CD14-positive monocyte (primary cell): ENCODE results near the gene ARHGAP12. TPM values are rescaled to one million over a fixed set of nuclear protein-coding genes. Genes with fewer than 3 reads are reported as not detected.

Experiments
- DNase-seq, 3 donors: peaks; one replicate each; pipeline ENCODE4 v3.0.0-alpha.2; 2011 to 2022
- H2AFZ ChIP-seq: 2 replicates; pipeline ENCODE4 v1.6.0; 2012; ENCODE audit warnings: mild to moderate bottlenecking, low read depth, low read length, inconsistent platforms; ENCODE audit not compliant: insufficient read depth, poor library complexity, severe bottlenecking
- H3K27ac ChIP-seq, 2 donors: 1 replicate in 1 of 2; 2 replicates in 1 of 2; pipeline ENCODE4 v1.5.1; 2012 to 2013; ENCODE audit warnings: low read length in 2 of 2, control low read depth in 1 of 2, inconsistent platforms in 1 of 2, low read depth in 1 of 2, mild to moderate bottlenecking in 1 of 2
- H3K27me3 ChIP-seq, 2 donors: one replicate each; pipeline versions ENCODE4 v1.6.0 to v1.6.1; 2011 to 2013; ENCODE audit warnings: low read length in 2 of 2; ENCODE audit not compliant: control insufficient read depth in 2 of 2, insufficient read depth in 2 of 2
- H3K36me3 ChIP-seq, 2 donors: replicated peaks in 1 of 2; 1 replicate in 1 of 2; 2 replicates in 1 of 2; pipeline versions ENCODE4 v1.5.1 to v1.6.1; 2012 to 2013; ENCODE audit warnings: low read length in 2 of 2, control low read depth in 1 of 2, inconsistent platforms in 1 of 2, mild to moderate bottlenecking in 1 of 2; ENCODE audit not compliant: insufficient read depth in 2 of 2, control insufficient read depth in 1 of 2
- H3K4me1 ChIP-seq, 2 donors: 1 replicate in 1 of 2; 2 replicates in 1 of 2; pipeline versions ENCODE4 v1.5.1 to v1.6.1; 2012 to 2013; ENCODE audit warnings: low read length in 2 of 2, control low read depth in 1 of 2, inconsistent platforms in 1 of 2, mild to moderate bottlenecking in 1 of 2, moderate library complexity in 1 of 2; ENCODE audit not compliant: insufficient read depth in 2 of 2, control insufficient read depth in 1 of 2
- H3K4me2 ChIP-seq: replicated peaks from 2 replicates; pipeline ENCODE3; 2012; ENCODE audit warnings: low read length, moderate library complexity, mild to moderate bottlenecking; ENCODE audit not compliant: poor library complexity, severe bottlenecking; ENCODE audit errors: extremely low read depth
- H3K4me3 ChIP-seq, 3 experiments: fragments of 200-600 bp in 1 of 3; sonication (generic) in 1 of 3; replicated peaks in 1 of 3; 1 replicate in 2 of 3; 2 replicates in 1 of 3; pipeline ENCODE4 v1.5.1; 2011 to 2013; ENCODE audit warnings: low read length in 3 of 3, mild to moderate bottlenecking in 3 of 3, control low read depth in 2 of 3, low read depth in 2 of 3, inconsistent platforms in 1 of 3, moderate library complexity in 1 of 3
- H3K79me2 ChIP-seq: 2 replicates; pipeline ENCODE4 v1.6.0; 2012; ENCODE audit warnings: mild to moderate bottlenecking, control low read depth, inconsistent platforms, low read length, moderate library complexity; ENCODE audit not compliant: insufficient read depth
- H3K9ac ChIP-seq: 2 replicates; pipeline ENCODE4 v1.6.0; 2017; ENCODE audit warnings: low read length, mild to moderate bottlenecking; ENCODE audit not compliant: insufficient read depth, poor library complexity, severe bottlenecking
- H3K9me3 ChIP-seq, 2 donors: replicated peaks in 1 of 2; 1 replicate in 1 of 2; 2 replicates in 1 of 2; pipeline versions ENCODE4 v1.5.1 to v1.6.1; 2012 to 2013; ENCODE audit warnings: low read length in 2 of 2, control low read depth in 1 of 2; ENCODE audit not compliant: control insufficient read depth in 1 of 2, insufficient read depth in 1 of 2
- H4K20me1 ChIP-seq: 2 replicates; pipeline ENCODE4 v1.6.0; 2012; ENCODE audit warnings: mild to moderate bottlenecking, low read length, control low read depth, moderate library complexity; ENCODE audit not compliant: insufficient read depth
- H3K27ac Mint-ChIP-seq, 7 donors: one replicate each; pipeline ENCODE4 v1.8.0; 2020; ENCODE audit warnings: mild to moderate bottlenecking in 7 of 7, mixed read lengths in 7 of 7, moderate library complexity in 6 of 7, inconsistent platforms in 2 of 7
- H3K27me3 Mint-ChIP-seq, 3 donors: one replicate each; pipeline ENCODE4 v1.8.0; 2021 to 2022; ENCODE audit warnings: low read depth in 3 of 3, mild to moderate bottlenecking in 3 of 3, mixed read lengths in 3 of 3, moderate library complexity in 3 of 3, inconsistent platforms in 1 of 3
- H3K36me3 Mint-ChIP-seq, 2 donors: one replicate each; pipeline ENCODE4 v1.8.0; 2020; ENCODE audit warnings: mixed read lengths in 2 of 2, inconsistent platforms in 1 of 2, mild to moderate bottlenecking in 1 of 2
- H3K4me1 Mint-ChIP-seq: one replicate; pipeline ENCODE4 v1.8.0; 2020; ENCODE audit warnings: mild to moderate bottlenecking, mixed read lengths
- H3K4me3 Mint-ChIP-seq, 2 donors: one replicate each; pipeline ENCODE4 v1.8.0; 2020; ENCODE audit warnings: mild to moderate bottlenecking in 2 of 2, mixed read lengths in 2 of 2, moderate library complexity in 1 of 2
- H3K9me3 Mint-ChIP-seq, 7 donors: one replicate each; pipeline ENCODE4 v1.8.0; 2020 to 2022; ENCODE audit warnings: mixed read lengths in 7 of 7, mild to moderate bottlenecking in 6 of 7, moderate library complexity in 6 of 7, inconsistent platforms in 2 of 7
- CTCF ChIP-seq: fragments of 200-600 bp; IDR thresholded peaks from one replicate; pipeline ENCODE4 v1.8.0; 2022; ENCODE audit warnings: antibody characterized with exemption, mild to moderate bottlenecking
- WGBS: methylation state at CpG from one replicate; pipeline ENCODE4 v1.1.5; 2013; ENCODE audit warnings: missing lambda C conversion rate; ENCODE audit not compliant: insufficient coverage; 5-methylcytosine and 5-hydroxymethylcytosine counted together
- intact Hi-C, 2 donors: fragments of 100-400 bp; cut with micrococcal nuclease; formaldehyde crosslinking; loops; one replicate each; pipeline versions ENCODE4 v1.15.0 to v1.15.1; 2023
- polyA plus RNA-seq, 3 donors: library from polyadenylated mRNA; depleted of rRNA in 1 of 3; unstranded in 2 of 3; stranded (reverse) in 1 of 3; fragments of 300-500 nt in 2 of 3; fragments of >200 nt in 1 of 3; fragmentation: Illumina TruSeq in 2 of 3; gene quantifications; 1 replicate in 2 of 3; 2 replicates in 1 of 3; pipeline ENCODE4 v1.2.3, GENCODE V29; 2012 to 2021

ARHGAP12 gene
- polyA plus RNA-seq, 3 donors = 3.2 to 15.5 (median 4.7) TPM

- no peak for DNase-seq
- Histone ChIP-seq H3K27me3 (no peaks in the 10 kb centered on the region), H4K20me1 (no peaks in the 10 kb centered on the region), H3K4me3 (no peak overlapping the region), H3K4me2 (no peak overlapping the region), H3K27ac (no peak overlapping the region), H3K9me3 (no peaks in the 10 kb centered on the region), H3K4me1 (peaks cover under 1 to 1% of the 10 kb centered on the region in 2 donors), H3K9ac (no peak overlapping the region), H3K79me2 (no peaks in the 10 kb centered on the region), H2AFZ (no peak overlapping the region), H3K36me3 (no peaks in the 10 kb centered on the region)
- Mint-ChIP-seq H3K4me1 (peaks cover 5% of the 10 kb centered on the region), H3K27me3 (peaks cover 0 to 2% (median 2%) of the 10 kb centered on the region in 3 donors), H3K36me3 (no peaks in the 10 kb centered on the region), H3K4me3 (no peak overlapping the region), H3K27ac (no peak overlapping the region), H3K9me3 (no peaks in the 10 kb centered on the region)
- 100% methylated on average over 2 of the region's 4 CpGs for WGBS
- TF ChIP-seq CTCF = no peak
- intact Hi-C loops = no loop called here
These were observed 7.0 kb upstream of the ARHGAP12 start for GRCh38 chr10:31935678-31936077.

DNA sequence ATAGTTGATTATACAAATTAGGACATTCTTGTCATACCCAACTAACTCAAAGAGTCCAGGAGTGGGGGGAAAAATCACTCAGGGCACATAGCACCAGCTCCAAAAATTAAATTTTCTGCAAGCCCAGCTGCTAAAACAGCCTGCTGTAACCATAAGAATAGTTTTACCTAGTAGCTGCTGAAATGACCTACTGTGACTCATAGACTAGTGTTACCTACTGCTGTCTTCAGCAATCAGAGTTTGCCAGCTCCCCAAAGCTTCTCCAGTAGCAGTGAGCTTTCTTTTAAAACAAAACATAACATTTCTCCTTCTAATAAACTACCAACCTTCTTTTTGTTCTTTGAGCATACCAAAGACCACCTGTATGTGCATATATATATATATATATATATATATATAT, 4.2 kb upstream of the ARHGAP12 start:
- H3K4me1 Mint-ChIP-seq = peaks cover 17% of the 10 kb centered on the region
- H3K4me3 Mint-ChIP-seq = no peak overlapping the region
- TF ChIP-seq CTCF = no peak
- no peak overlapping the region for H3K27ac Mint-ChIP-seq
- Histone ChIP-seq H3K27me3 (no peaks in the 10 kb centered on the region), H3K9me3 (no peaks in the 10 kb centered on the region), H3K9ac (no peak overlapping the region), H4K20me1 (peaks cover 2% of the 10 kb centered on the region), H3K79me2 (peaks cover 8% of the 10 kb centered on the region), H3K4me1 (peaks cover 14 to 17% of the 10 kb centered on the region in 2 donors), H3K4me3 (no peak overlapping the region), H2AFZ (no peak overlapping the region), H3K27ac (no peak overlapping the region), H3K4me2 (no peak overlapping the region), H3K36me3 (no peaks in the 10 kb centered on the region)
- intact Hi-C loops = no loop called here
- no peak for DNase-seq
- no peaks in the 10 kb centered on the region for H3K36me3 Mint-ChIP-seq
- H3K27me3 Mint-ChIP-seq = peaks cover 0 to 2% (median under 1%) of the 10 kb centered on the region in 3 donors
- no peaks in the 10 kb centered on the region for H3K9me3 Mint-ChIP-seq
